ENCODE results near the gene NOS2.
A peak's percentile ranks its signal among the peaks of the same experiment; 100 is the strongest.
"Not testable (repeated sequence)": the region's sequence is repeated elsewhere in the genome, so short reads cannot be mapped to it uniquely, and the experiment has no call there.

NOS2 gene

DNA sequence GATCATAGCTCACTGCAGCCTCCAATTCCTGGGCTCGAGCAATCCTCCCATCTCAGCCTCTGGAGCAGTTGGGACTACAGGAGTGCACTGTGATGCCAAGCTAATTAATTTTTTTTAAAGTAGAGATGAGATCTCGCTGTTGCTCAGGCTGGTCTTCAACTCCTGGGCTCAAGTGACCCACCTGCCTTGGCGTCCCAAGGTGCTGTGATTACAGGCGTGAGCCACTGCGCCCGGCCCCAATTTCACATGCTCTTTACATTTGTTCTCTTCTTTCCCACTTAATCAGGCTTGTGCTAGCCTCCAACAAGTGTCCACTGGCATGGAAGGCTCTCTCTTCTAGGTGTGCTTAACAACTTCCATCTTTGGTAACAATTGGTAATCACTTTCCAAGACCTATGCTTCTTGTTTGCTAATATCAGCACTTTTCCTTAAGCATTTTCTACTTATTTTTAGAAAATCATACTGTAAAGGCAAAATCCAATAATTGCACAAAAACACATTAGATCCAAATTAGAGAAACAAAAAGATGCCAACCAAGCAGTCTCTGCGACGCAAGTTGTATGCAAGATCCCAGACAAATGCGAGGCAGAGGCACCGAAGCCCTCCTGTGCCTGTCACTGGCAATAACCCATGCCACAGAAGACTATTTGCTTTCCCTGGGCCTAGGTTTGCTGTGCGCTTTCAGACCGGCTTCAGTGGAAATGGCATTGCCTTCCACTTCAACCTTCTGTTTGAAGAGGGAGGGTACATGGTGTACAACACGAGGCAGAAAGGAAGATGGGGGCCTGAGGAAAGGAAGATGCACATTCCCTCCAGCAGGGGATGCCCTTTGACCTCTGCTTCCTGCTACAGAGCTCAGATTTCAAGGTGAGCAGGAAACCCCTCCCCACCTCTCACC, 52.6 kb downstream of the NOS2 start:
- no peaks in the 10 kb centered on the region for H3K27me3 ChIP-seq (ENCODE audit: control insufficient read depth, low read length)

DNA sequence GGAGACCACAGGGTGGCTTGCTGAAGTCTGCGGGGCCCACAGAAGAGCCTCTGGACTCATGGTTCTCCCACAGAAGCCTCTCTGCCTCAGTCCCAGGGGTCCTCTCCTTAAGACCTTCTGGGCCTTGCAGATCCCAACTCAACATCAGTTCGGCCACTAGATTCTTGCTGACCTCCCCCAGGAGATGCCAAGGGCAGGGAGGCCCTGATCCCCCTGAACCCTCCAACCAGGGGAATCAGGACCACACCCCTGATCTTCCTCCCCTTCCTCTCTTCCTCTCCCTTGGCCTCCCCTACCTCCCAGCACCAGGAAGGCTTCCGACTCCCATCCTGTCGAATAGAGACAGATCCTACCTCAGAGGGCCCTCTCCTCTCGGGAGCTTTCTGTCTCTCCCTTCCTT, 53.4 kb downstream of the NOS2 start:
- Histone ChIP-seq H3K27ac (ENCODE audit: low read depth, low read length) (no peak overlapping the region), H4K20me1 (ENCODE audit: control insufficient read depth, insufficient read depth, low read depth, low read length) (no peaks in the 10 kb centered on the region), H3K4me2 (ENCODE audit: low read length) (no peak overlapping the region)

More for the DNA sequence above, 52.6 kb downstream of the NOS2 start:
- H3K9me3 ChIP-seq (ENCODE audit: control insufficient read depth, insufficient read depth, low read length): no peaks in the 10 kb centered on the region
- peaks cover 7% of the 10 kb centered on the region for H3K4me1 ChIP-seq (ENCODE audit: control insufficient read depth, low read length)
- no peaks in the 10 kb centered on the region for H3F3A ChIP-seq (ENCODE audit: control insufficient read depth, insufficient read depth)
- no peaks in the 10 kb centered on the region for H3K36me3 ChIP-seq (ENCODE audit: control insufficient read depth, low read length)
- no peak overlapping the region for H3K27ac ChIP-seq (ENCODE audit: low read depth, low read length)
- no peak overlapping the region for H3K4me2 ChIP-seq (ENCODE audit: low read length)
- H3K79me2 ChIP-seq (ENCODE audit: control insufficient read depth, low read length): no peaks in the 10 kb centered on the region
- no peak overlapping the region for H3K4me3 ChIP-seq (ENCODE audit: low read length)
- no peak for TF ChIP-seq EZH2phosphoT487 (IDR thresholded peaks at IDR 0.05; ENCODE audit: borderline replicate concordance, low read length)
- TF ChIP-seq, protein P1, sequence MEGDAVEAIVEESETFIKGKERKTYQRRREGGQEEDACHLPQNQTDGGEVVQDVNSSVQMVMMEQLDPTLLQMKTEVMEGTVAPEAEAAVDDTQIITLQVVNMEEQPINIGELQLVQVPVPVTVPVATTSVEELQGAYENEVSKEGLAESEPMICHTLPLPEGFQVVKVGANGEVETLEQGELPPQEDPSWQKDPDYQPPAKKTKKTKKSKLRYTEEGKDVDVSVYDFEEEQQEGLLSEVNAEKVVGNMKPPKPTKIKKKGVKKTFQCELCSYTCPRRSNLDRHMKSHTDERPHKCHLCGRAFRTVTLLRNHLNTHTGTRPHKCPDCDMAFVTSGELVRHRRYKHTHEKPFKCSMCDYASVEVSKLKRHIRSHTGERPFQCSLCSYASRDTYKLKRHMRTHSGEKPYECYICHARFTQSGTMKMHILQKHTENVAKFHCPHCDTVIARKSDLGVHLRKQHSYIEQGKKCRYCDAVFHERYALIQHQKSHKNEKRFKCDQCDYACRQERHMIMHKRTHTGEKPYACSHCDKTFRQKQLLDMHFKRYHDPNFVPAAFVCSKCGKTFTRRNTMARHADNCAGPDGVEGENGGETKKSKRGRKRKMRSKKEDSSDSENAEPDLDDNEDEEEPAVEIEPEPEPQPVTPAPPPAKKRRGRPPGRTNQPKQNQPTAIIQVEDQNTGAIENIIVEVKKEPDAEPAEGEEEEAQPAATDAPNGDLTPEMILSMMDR (IDR thresholded peaks at IDR 0.05; ENCODE audit: low read depth, low read length, poor library complexity, severe bottlenecking): peak; percentile 37
- no peaks in the 10 kb centered on the region for H3K9me2 ChIP-seq (replicated peaks; ENCODE audit: control insufficient read depth, low read length)
- no peaks in the 10 kb centered on the region for H4K20me1 ChIP-seq (ENCODE audit: control insufficient read depth, insufficient read depth, low read depth, low read length)

DNA sequence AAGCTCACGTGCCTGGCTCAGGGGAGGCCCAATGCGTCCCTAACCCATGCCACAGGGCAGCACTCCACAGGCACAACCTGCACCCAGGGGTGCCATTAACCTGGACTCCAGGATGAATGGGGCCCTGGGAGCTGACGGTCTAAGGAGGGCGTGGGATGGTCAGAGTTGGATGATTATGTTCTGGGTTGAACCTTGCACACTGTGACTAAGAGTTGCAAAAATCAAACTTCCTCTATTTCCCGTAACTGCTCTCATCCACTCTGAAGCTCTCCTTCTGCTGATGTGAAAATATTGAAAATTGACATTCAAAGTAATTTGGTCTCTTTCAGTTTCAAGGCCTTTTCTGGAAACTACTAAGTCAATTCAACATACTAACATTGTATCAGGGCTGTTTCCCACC, 54.0 kb downstream of the NOS2 start:
- not testable (repeated sequence) for H3K9me2 ChIP-seq (replicated peaks; ENCODE audit: control insufficient read depth, low read length); H4K20me1 ChIP-seq (ENCODE audit: control insufficient read depth, insufficient read depth, low read depth, low read length); H3K36me3 ChIP-seq (ENCODE audit: control insufficient read depth, low read length); H3K4me3 ChIP-seq (ENCODE audit: low read length); H3K79me2 ChIP-seq (ENCODE audit: control insufficient read depth, low read length); H3K4me1 ChIP-seq (ENCODE audit: control insufficient read depth, low read length); H3K27ac ChIP-seq (ENCODE audit: low read depth, low read length); H3K27me3 ChIP-seq (ENCODE audit: control insufficient read depth, low read length); H3K4me2 ChIP-seq (ENCODE audit: low read length); H3F3A ChIP-seq (ENCODE audit: control insufficient read depth, insufficient read depth); H3K9me3 ChIP-seq (ENCODE audit: control insufficient read depth, insufficient read depth, low read length)

More for the DNA sequence above, 53.4 kb downstream of the NOS2 start:
- Histone ChIP-seq H3K4me1 (ENCODE audit: control insufficient read depth, low read length) (peaks cover 7% of the 10 kb centered on the region), H3F3A (ENCODE audit: control insufficient read depth, insufficient read depth) (no peaks in the 10 kb centered on the region), H3K9me3 (ENCODE audit: control insufficient read depth, insufficient read depth, low read length) (no peaks in the 10 kb centered on the region), H3K36me3 (ENCODE audit: control insufficient read depth, low read length) (no peaks in the 10 kb centered on the region), H3K79me2 (ENCODE audit: control insufficient read depth, low read length) (no peaks in the 10 kb centered on the region), H3K9me2 (replicated peaks; ENCODE audit: control insufficient read depth, low read length) (no peaks in the 10 kb centered on the region), H3K4me3 (ENCODE audit: low read length) (no peak overlapping the region), H3K27me3 (ENCODE audit: control insufficient read depth, low read length) (no peaks in the 10 kb centered on the region)
- TF ChIP-seq, protein P1 (IDR thresholded peaks at IDR 0.05; ENCODE audit: low read depth, low read length, poor library complexity, severe bottlenecking): no peak
- TF ChIP-seq EZH2phosphoT487 (IDR thresholded peaks at IDR 0.05; ENCODE audit: borderline replicate concordance, low read length): no peak

DNA sequence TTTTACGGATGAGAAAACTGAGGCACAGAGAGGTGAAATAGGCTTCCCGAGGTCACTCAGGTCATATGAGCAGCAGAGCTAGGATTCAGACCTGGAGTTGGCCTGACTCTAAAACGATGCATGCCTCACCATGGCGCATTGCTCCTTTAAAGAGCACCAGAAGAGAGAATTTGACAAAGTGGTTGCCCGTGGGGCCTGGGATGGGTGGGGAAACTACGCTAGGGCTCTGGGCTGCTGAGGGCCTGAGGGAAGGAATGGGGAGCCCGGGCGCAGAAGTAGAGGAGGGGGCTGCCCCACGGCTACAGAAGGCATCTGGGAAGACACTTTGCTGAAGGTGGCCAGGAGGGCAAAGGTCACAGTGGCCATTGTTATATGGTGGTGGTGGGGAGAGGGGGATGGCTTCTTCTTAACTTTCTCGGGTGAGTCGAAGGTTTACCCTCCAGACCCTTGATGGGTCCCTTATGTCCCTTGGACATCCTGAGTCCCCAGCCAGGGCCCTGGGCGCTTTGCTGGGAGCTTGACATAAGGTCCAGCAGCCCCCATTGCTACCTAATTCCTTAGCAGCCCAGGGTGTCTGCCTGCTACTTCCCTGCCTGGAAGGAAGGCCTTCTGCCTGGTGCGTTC, 55.0 kb downstream of the NOS2 start:
- not testable (repeated sequence) for H3K79me2 ChIP-seq (ENCODE audit: control insufficient read depth, low read length); H3K27ac ChIP-seq (ENCODE audit: low read depth, low read length); H3F3A ChIP-seq (ENCODE audit: control insufficient read depth, insufficient read depth); H3K36me3 ChIP-seq (ENCODE audit: control insufficient read depth, low read length); H3K9me2 ChIP-seq (replicated peaks; ENCODE audit: control insufficient read depth, low read length); H3K4me3 ChIP-seq (ENCODE audit: low read length); H3K9me3 ChIP-seq (ENCODE audit: control insufficient read depth, insufficient read depth, low read length); H3K4me1 ChIP-seq (ENCODE audit: control insufficient read depth, low read length); H4K20me1 ChIP-seq (ENCODE audit: control insufficient read depth, insufficient read depth, low read depth, low read length); H3K27me3 ChIP-seq (ENCODE audit: control insufficient read depth, low read length); H3K4me2 ChIP-seq (ENCODE audit: low read length)
